Measurements from ENCODE around the gene CHODL. TPM values are rescaled to one million over a fixed set of nuclear protein-coding genes. Genes with fewer than 3 reads are reported as not detected.

CHODL gene
- total and polyA plus RNA-seq, 8 donors = 0.40 to 2.9 (median 1.0) TPM; not detected in 4

- Histone ChIP-seq H3K36me3 (no peaks in the 10 kb centered on the region), H3K27me3 (peaks cover 0 to 41% (median 14%) of the 10 kb centered on the region in 3 donors), H3K4me1 (peaks cover 8 to 21% (median 12%) of the 10 kb centered on the region in 4 donors), H3K27ac (no peak overlapping the region), H3K9me3 (no peaks in the 10 kb centered on the region), H3K4me3 (peak overlapping the region; percentile 33 to 43 (median 35))
- peak in 1 of 2 donors; percentile 53 for DNase-seq
- TF ChIP-seq EP300 (IDR thresholded peaks at IDR 0.05) (no peak), CTCF (IDR thresholded peaks at IDR 0.05) (no peak), POLR2A (IDR thresholded peaks at IDR 0.05) (no peak), POLR2AphosphoS5 (IDR thresholded peaks at IDR 0.05) (no peak)
- WGBS, 5 donors = 6 to 10% (median 9%) methylated on average over 20 to 22 of the region's 22 CpGs
- intact Hi-C loops (cut with DNase I; ENCODE audit: low total_unique reads) = no loop called here
Observed at GRCh38 chr21:18245464-18245967, 883 bp downstream of the CHODL start.

GRCh38 chr21:18248171-18248570 lies 3.5 kb downstream of the CHODL start:
- H3K4me1 ChIP-seq = peaks cover 8 to 21% (median 12%) of the 10 kb centered on the region in 4 donors
- no peaks in the 10 kb centered on the region for H3K9me3 ChIP-seq
- no peak overlapping the region for H3K27ac ChIP-seq
- no peak for DNase-seq
- no peaks in the 10 kb centered on the region for H3K36me3 ChIP-seq
- TF ChIP-seq POLR2AphosphoS5 (IDR thresholded peaks at IDR 0.05) (no peak), POLR2A (IDR thresholded peaks at IDR 0.05) (no peak), CTCF (IDR thresholded peaks at IDR 0.05) (no peak), EP300 (IDR thresholded peaks at IDR 0.05) (no peak)
- no peak overlapping the region for H3K4me3 ChIP-seq
- WGBS, 5 donors = 52 to 96% (median 85%) methylated on average over 1 of the region's 1 CpG
- H3K27me3 ChIP-seq = peaks cover 0 to 29% (median 14%) of the 10 kb centered on the region in 3 donors
- intact Hi-C loops (cut with DNase I; ENCODE audit: low total_unique reads) = no loop called here

- WGBS, 5 donors = 41 to 74% (median 49%) methylated on average over 2 of the region's 2 CpGs
- Histone ChIP-seq H3K27me3 (peaks cover 0 to 14% (median 10%) of the 10 kb centered on the region in 3 donors), H3K27ac (no peak overlapping the region), H3K9me3 (no peaks in the 10 kb centered on the region), H3K4me1 (peaks cover 3 to 11% (median 8%) of the 10 kb centered on the region in 4 donors), H3K36me3 (no peaks in the 10 kb centered on the region), H3K4me3 (no peak overlapping the region)
- peak in 1 of 2 donors; percentile 5 for DNase-seq
- intact Hi-C loops (cut with DNase I; ENCODE audit: low total_unique reads) = no loop called here
- TF ChIP-seq POLR2AphosphoS5 (IDR thresholded peaks at IDR 0.05) = no peak
- no peak for TF ChIP-seq EP300 (IDR thresholded peaks at IDR 0.05)
- TF ChIP-seq CTCF (IDR thresholded peaks at IDR 0.05) = no peak
- no peak for TF ChIP-seq POLR2A (IDR thresholded peaks at IDR 0.05)
Observed at GRCh38 chr21:18249672-18250071, 5.0 kb downstream of the CHODL start.

- TF ChIP-seq POLR2AphosphoS5 (IDR thresholded peaks at IDR 0.05) (no peak), POLR2A (IDR thresholded peaks at IDR 0.05) (no peak), CTCF (IDR thresholded peaks at IDR 0.05) (no peak), EP300 (IDR thresholded peaks at IDR 0.05) (no peak)
- no peaks in the 10 kb centered on the region for H3K36me3 ChIP-seq
- H3K9me3 ChIP-seq = no peaks in the 10 kb centered on the region
- no peak for DNase-seq
- no peaks in the 10 kb centered on the region for H3K4me1 ChIP-seq
- H3K27ac ChIP-seq = no peak overlapping the region
- H3K4me3 ChIP-seq = no peak overlapping the region
- intact Hi-C loops (cut with DNase I; ENCODE audit: low total_unique reads) = no loop called here
- H3K27me3 ChIP-seq = peaks cover 0 to under 1% (median 0%) of the 10 kb centered on the region in 3 donors
Observed at GRCh38 chr21:18251065-18251464, 6.4 kb downstream of the CHODL start.

All from stomach (tissue), 9 donors.